Sigmoid colon (tissue), 7 donors: ENCODE measurements around the gene TMCO6. TPM values are rescaled to one million over a fixed set of nuclear protein-coding genes. Genes with fewer than 3 reads are reported as not detected.

Experiments
- DNase-seq: peaks from one replicate; pipeline ENCODE4 v3.0.0-alpha.2; 2019
- H3K27ac ChIP-seq, 4 donors: fragments of 200-600 bp; sonication (generic); one replicate each; pipeline ENCODE4 v1.5.1; 2016 to 2019; ENCODE audit warnings: mild to moderate bottlenecking in 1 of 4
- H3K27me3 ChIP-seq, 3 donors: fragments of 200-600 bp; sonication (generic); one replicate each; pipeline ENCODE4 v1.5.1; 2019; ENCODE audit warnings: mild to moderate bottlenecking in 1 of 3
- H3K36me3 ChIP-seq, 4 donors: fragments of 200-600 bp; sonication (generic); one replicate each; pipeline ENCODE4 v1.5.1; 2016 to 2019
- H3K4me1 ChIP-seq, 4 donors: fragments of 200-600 bp; sonication (generic); one replicate each; pipeline ENCODE4 v1.5.1; 2017 to 2019
- H3K4me3 ChIP-seq, 4 donors: fragments of 200-600 bp; sonication (generic); one replicate each; pipeline ENCODE4 v1.5.1; 2017 to 2019; ENCODE audit warnings: mild to moderate bottlenecking in 2 of 4, moderate library complexity in 1 of 4
- H3K9me3 ChIP-seq, 4 donors: fragments of 200-600 bp in 3 of 4; sonication (generic) in 3 of 4; one replicate each; pipeline versions ENCODE4 v1.5.1 to v1.6.1; 2013 to 2019
- CTCF ChIP-seq, 4 experiments: fragments of 450-650 bp in 3 of 4; fragments of 200-600 bp in 1 of 4; IDR thresholded peaks; one replicate each; pipeline ENCODE4 v1.5.1; 2016 to 2019; ENCODE audit warnings: antibody characterized with exemption in 4 of 4, mild to moderate bottlenecking in 3 of 4, moderate library complexity in 2 of 4
- EP300 ChIP-seq, 4 donors: sonication (generic); formaldehyde crosslinking; IDR thresholded peaks; one replicate each; pipeline ENCODE4 v1.6.1; 2017; ENCODE audit warnings: antibody characterized with exemption in 4 of 4
- POLR2A ChIP-seq, 2 donors: fragments of 450-650 bp; IDR thresholded peaks; one replicate each; pipeline ENCODE4 v1.6.1; 2016; ENCODE audit warnings: antibody characterized with exemption in 2 of 2, mild to moderate bottlenecking in 2 of 2, moderate library complexity in 2 of 2
- POLR2AphosphoS5 ChIP-seq, 4 donors: sonication (generic); formaldehyde crosslinking; IDR thresholded peaks; one replicate each; pipeline ENCODE4 v1.6.1; 2017; ENCODE audit warnings: antibody characterized with exemption in 4 of 4
- WGBS, 2 donors: extraction: QIAGEN DNeasy Blood & Tissue Kit; methylation state at CpG; one replicate each; pipeline ENCODE4 v1.1.7; 2013; 5-methylcytosine and 5-hydroxymethylcytosine counted together
- intact Hi-C: fragments of 100-400 bp; cut with DNase I; formaldehyde crosslinking; loops from one replicate; pipeline ENCODE4 v1.15.1; 2023
- polyA plus RNA-seq, 3 donors: library from polyadenylated mRNA; stranded (reverse); fragments of 200-250 nt; gene quantifications; one replicate each; pipeline ENCODE4 v1.2.3, GENCODE V29; 2013
- total RNA-seq, 4 donors: library from RNA; depleted of rRNA; stranded (reverse); fragments of >200 nt; gene quantifications; one replicate each; pipeline ENCODE4 v1.1.0, GENCODE V29; 2016
- donor health status: healthy with polysubstance abuse.
- donor health status: Bipolar disorder and iron deficiency.
- donor health status: healthy.

Gene TMCO6
- total and polyA plus RNA-seq, 7 donors, result 3.9 to 40.2 (median 30.5) TPM

- Histone ChIP-seq H3K27ac (no peak overlapping the region), H3K4me1 (peaks cover 0 to 2% (median 0%) of the 10 kb centered on the region in 4 donors), H3K9me3 (no peaks in the 10 kb centered on the region), H3K36me3 (peaks cover 20 to 88% (median 40%) of the 10 kb centered on the region in 4 donors), H3K27me3 (no peaks in the 10 kb centered on the region), H3K4me3 (no peak overlapping the region)
- TF ChIP-seq CTCF (IDR thresholded peaks at IDR 0.05) (no peak), POLR2A (IDR thresholded peaks at IDR 0.05) (no peak), EP300 (IDR thresholded peaks at IDR 0.05) (no peak), POLR2AphosphoS5 (IDR thresholded peaks at IDR 0.05) (no peak)
- no peak for DNase-seq
- intact Hi-C loops, result no loop called here
- 72 to 92% methylated on average over 3 of the region's 3 CpGs for WGBS, 2 donors
Measured at GRCh38 chr5:140677947-140678346, 38.7 kb downstream of the TMCO6 start.

DNA sequence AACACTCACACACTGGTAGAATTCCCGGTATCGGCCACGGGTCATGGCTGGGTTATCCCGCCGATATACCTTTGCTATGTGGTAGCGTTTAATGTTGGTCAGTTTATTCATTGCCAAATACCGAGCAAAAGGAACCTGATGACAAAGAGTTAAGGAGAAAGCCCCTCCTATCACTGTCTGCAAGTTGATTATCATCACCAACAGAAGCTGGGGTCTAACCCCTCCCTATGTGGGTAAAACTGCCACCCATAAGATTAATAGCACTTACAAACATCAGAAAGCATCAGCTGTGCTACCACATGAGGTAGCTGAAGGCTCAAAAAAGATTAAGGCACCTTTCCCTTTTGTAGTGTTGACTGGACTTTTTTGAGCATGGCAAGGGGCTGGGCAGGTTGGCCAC, 39.7 kb downstream of the TMCO6 start:
- TF ChIP-seq EP300 (IDR thresholded peaks at IDR 0.05) (no peak), POLR2AphosphoS5 (IDR thresholded peaks at IDR 0.05) (no peak), CTCF (IDR thresholded peaks at IDR 0.05) (no peak), POLR2A (IDR thresholded peaks at IDR 0.05) (no peak)

GRCh38 chr5:140690376-140690932, 51.2 kb downstream of the TMCO6 start:
- 43 to 56% methylated on average over 8 of the region's 8 CpGs for WGBS, 2 donors
- peak overlapping the region; percentile 48 to 87 (median 76) for H3K4me3 ChIP-seq
- no peaks in the 10 kb centered on the region for H3K9me3 ChIP-seq
- peak overlapping the region; percentile 80 to 88 (median 83) for H3K27ac ChIP-seq
- TF ChIP-seq POLR2A (IDR thresholded peaks at IDR 0.05) (no peak), EP300 (IDR thresholded peaks at IDR 0.05) (no peak), CTCF (IDR thresholded peaks at IDR 0.05) (no peak), POLR2AphosphoS5 (IDR thresholded peaks at IDR 0.05) (no peak)
- H3K4me1 ChIP-seq, result peaks cover 0 to 35% (median 26%) of the 10 kb centered on the region in 4 donors
- H3K27me3 ChIP-seq, result no peaks in the 10 kb centered on the region
- intact Hi-C loops, result loop anchor here (2.0 to 5.0 kb wide), 4 partner anchors 26 to 288 kb away; partner anchors contain the start of genes ANKHD1, EIF4EBP3, IK and NDUFA2
- peaks cover under 1 to 47% (median 19%) of the 10 kb centered on the region in 4 donors for H3K36me3 ChIP-seq
- DNase-seq, result no peak

More for the DNA sequence above, 39.7 kb downstream of the TMCO6 start:
- no peak overlapping the region for H3K27ac ChIP-seq
- H3K4me3 ChIP-seq, result no peak overlapping the region
- no peaks in the 10 kb centered on the region for H3K9me3 ChIP-seq
- H3K36me3 ChIP-seq, result peaks cover 20 to 94% (median 40%) of the 10 kb centered on the region in 4 donors
- 96 to 97% methylated on average over 7 of the region's 7 CpGs for WGBS, 2 donors
- H3K4me1 ChIP-seq, result no peaks in the 10 kb centered on the region
- H3K27me3 ChIP-seq, result no peaks in the 10 kb centered on the region
- DNase-seq, result no peak
- intact Hi-C loops, result no loop called here

GRCh38 chr5:140690941-140691924, 52.0 kb downstream of the TMCO6 start, which contains the start of the genes HARS1 and HARS2:
Gene HARS1 (minus strand): TSS chr5:140691370. CDS start chr5:140691304, 66 bp downstream.
Gene HARS2 (plus strand): TSS chr5:140691455. CDS start chr5:140691649, 194 bp downstream.
- no peaks in the 10 kb centered on the region for H3K9me3 ChIP-seq
- peaks cover 8 to 51% (median 27%) of the 10 kb centered on the region in 4 donors for H3K36me3 ChIP-seq
- TF ChIP-seq CTCF (IDR thresholded peaks at IDR 0.05) (no peak), POLR2AphosphoS5 (IDR thresholded peaks at IDR 0.05) (peak; percentile 40 to 84 (median 74)), POLR2A (IDR thresholded peaks at IDR 0.05) (peak; percentile 44 to 61)
- H3K4me1 ChIP-seq, result peaks cover 0 to 35% (median 26%) of the 10 kb centered on the region in 4 donors
- H3K4me3 ChIP-seq, result peak within 1 kb of the TSS; percentile 48 to 87 (median 76)
- intact Hi-C loops, result loop anchor here (2.0 to 5.0 kb wide), 4 partner anchors 26 to 289 kb away; partner anchors contain the start of genes ANKHD1, EIF4EBP3, IK and NDUFA2
- peak; percentile 93 for DNase-seq
- WGBS, 2 donors, result 0 to 1% methylated on average over 61 of the region's 61 CpGs
- H3K27ac ChIP-seq, result peak within 1 kb of the TSS; percentile 80 to 88 (median 83)
- H3K27me3 ChIP-seq, result no peaks in the 10 kb centered on the region
